ENCODE results near the gene PPARD.

Gene PPARD

GRCh38 chr6:35473075-35473849 is 130.9 kb downstream of the PPARD start:
- DNase-seq (ENCODE audit: insufficient read length, low spot score) (no peak), FAIRE-seq (no peak)
- no peak for TF ChIP-seq POLR2A (IDR thresholded peaks at IDR 0.05; ENCODE audit: low read depth, low read length)

- no peak for TF ChIP-seq POLR2A (IDR thresholded peaks at IDR 0.05; ENCODE audit: low read depth, low read length)
- no peak for DNase-seq (ENCODE audit: insufficient read length, low spot score)
- FAIRE-seq, result no peak
These were observed 131.4 kb downstream of the PPARD start for GRCh38 chr6:35473850-35474130.

GRCh38 chr6:35474131-35474941 is 132.0 kb downstream of the PPARD start:
- no peak for TF ChIP-seq POLR2A (IDR thresholded peaks at IDR 0.05; ENCODE audit: low read depth, low read length)
- DNase-seq (ENCODE audit: insufficient read length, low spot score) (no peak), FAIRE-seq (no peak)

- TF ChIP-seq POLR2A (IDR thresholded peaks at IDR 0.05; ENCODE audit: low read depth, low read length), result no peak
- no peak for DNase-seq (ENCODE audit: insufficient read length, low spot score)
- FAIRE-seq, result no peak
These were observed 132.7 kb downstream of the PPARD start for GRCh38 chr6:35474942-35475570.

DNA sequence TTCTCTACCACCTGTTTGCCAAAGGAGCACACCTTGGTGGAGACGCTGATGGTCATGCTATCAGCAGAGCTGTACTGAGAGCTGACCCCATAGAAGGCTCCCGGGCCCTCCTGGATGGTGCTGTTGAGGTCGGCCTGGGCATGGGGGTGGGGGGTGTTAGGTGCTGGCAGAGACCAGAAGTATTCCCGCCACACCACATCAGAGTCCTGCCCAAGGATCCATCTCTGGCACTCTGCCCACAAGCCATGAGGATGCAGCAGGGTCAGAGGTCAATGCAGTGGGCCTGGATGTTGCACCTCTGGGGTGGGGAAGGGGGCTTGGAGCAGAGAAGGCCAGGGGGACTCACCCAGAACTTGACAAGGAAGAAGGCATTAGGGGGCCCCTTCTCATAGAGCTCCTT is 133.2 kb downstream of the PPARD start:
- DNase-seq (ENCODE audit: insufficient read length, low spot score) (no peak), FAIRE-seq (no peak)
- TF ChIP-seq POLR2A (IDR thresholded peaks at IDR 0.05; ENCODE audit: low read depth, low read length), result no peak

DNA sequence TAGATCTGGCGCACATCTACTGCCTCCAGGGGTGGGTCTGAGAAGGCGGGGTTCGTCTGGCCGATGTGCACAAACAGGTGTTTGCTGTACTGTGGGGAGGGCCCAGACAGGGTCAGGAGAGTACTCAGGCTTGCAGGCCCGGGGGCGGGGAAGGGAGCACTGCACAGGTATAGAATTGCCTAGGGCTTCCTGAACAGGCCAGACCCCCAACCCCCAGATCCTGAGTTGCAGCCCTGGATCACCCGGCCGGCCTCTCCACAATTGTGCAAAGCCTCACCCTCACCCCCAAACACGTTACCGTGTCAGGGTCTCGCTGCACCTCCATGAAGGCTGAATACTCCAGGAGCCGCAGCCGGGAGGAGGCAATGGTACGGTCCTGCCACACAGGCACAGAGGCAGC is 133.6 kb downstream of the PPARD start:
- FAIRE-seq, result no peak

DNA sequence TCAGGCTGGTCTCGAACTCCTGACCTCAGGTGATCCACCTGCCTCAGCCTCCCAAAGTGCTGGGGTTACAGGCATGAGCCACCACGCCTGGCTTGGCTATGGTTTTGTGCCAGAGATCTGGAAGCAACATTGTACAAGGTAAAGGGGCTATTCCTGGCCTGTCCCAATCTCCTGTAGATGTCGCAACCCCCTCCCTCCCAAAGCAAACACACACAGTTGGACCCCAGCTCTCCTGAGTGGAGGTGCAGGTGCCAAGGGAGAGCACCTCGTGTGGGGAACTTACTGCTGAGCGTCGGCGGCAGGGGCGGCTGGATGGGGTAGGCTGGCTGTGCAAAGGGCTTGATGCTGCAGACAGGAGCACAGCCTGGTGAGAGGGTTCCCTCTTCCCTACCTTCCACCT is 134.7 kb downstream of the PPARD start:
- TF ChIP-seq POLR2A (IDR thresholded peaks at IDR 0.05; ENCODE audit: low read depth, low read length), result no peak
- DNase-seq (ENCODE audit: insufficient read length, low spot score) (no peak), FAIRE-seq (no peak)

More for the DNA sequence above, 133.6 kb downstream of the PPARD start:
- no peak for DNase-seq (ENCODE audit: insufficient read length, low spot score)
- TF ChIP-seq POLR2A (IDR thresholded peaks at IDR 0.05; ENCODE audit: low read depth, low read length), result no peak

All from H54 (cell line).